DMS79 (cell line): ENCODE data around the gene ATP1A3.
"Not testable (repeated sequence)": the region's sequence is repeated elsewhere in the genome, so short reads cannot be mapped to it uniquely, and the experiment has no call there.

Experiments used
- DNase-seq: peaks from one replicate; lab custom pipeline; 2025; lab: John Stamatoyannopoulos, UW

Gene ATP1A3

GRCh38 chr19:42010245-42011126, 16.5 kb upstream of the ATP1A3 start:
- DNase-seq = no peak

GRCh38 chr19:42006569-42006968, 12.5 kb upstream of the ATP1A3 start:
- no peak for DNase-seq

GRCh38 chr19:42005504-42005903, 11.5 kb upstream of the ATP1A3 start:
- DNase-seq = no peak

DNA sequence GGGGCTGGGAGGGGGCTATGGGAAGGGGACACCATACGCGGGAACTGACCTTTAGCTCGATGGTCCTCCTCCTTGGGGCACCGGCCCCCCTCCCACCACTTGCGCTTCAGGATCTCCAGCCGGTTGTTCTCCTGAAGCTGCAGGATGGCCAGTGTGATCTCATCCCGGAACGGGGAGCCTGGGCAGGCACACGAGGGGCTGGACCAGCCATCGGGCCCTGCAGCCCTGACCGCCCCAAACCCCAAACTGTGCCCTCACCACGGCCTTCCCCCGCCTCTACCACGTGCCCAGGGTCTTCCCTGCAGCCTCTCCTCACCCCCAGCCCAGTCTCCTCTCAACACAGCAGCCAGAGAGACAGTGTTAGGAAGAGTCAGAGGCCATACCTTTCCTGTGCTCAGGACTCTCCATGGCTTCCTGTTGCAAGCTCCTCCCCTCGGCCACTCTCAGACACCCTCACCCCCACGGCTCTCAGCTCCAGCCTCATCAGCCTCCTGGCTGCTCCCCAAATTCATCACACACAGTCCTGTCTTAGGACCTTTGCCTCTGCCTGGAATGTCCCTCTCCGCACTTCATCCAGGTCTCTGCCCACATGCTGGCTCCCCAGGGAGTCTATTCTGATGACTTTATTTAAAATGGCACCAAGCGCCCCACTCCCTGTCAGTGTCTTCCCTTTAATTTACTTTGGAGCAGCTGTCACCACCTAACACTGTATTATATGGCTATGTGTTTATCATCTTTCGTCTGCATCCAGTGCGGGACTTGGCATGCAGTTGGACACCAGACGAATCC, 9.7 kb upstream of the ATP1A3 start:
- DNase-seq = no peak

- no peak for DNase-seq
Measured at GRCh38 chr19:41999878-42000208, 5.8 kb upstream of the ATP1A3 start.

DNA sequence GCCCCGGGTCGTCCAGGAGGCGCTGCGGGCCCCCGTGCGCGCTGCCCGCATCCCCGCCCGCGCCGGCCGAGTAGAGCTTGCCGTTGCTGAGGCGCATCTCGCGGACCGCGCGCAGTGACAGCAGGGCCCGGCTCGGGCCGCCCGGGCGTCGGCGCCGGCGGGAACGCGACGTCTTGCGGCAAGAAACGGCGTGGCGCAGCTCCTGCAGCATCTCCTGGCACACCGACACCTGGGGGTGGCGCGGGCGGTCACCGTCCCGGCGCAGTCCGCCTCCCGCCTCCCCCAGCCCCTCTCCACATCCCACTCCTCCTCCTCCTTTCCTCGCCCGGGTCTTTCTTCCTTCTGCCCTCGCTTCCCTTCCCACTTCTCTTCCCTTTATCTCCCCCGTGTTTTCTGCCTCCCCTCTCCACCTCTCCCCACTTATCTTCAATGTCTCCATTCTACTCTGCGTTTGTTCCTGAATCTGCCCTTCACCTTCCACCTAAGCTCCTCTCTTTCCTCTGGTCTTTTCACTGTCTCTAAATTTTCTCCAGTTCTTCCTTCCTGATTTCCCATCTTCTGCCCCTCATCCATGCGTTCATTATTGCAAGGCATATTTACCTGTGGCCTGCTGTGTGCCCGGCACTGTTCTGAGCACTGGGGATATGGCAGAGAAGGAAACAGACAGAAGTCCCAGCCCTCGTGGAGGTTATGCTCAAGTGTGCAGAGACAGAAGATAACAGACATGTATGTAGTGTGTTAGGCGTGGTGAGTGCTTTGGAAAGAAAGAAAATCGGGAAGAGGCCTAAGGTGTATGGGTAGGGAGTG, 5.2 kb upstream of the ATP1A3 start:
- no peak for DNase-seq

GRCh38 chr19:41998246-41999020, 4.4 kb upstream of the ATP1A3 start:
- no peak for DNase-seq

- DNase-seq = no peak
Measured at GRCh38 chr19:41997851-41998229, 3.8 kb upstream of the ATP1A3 start.

DNA sequence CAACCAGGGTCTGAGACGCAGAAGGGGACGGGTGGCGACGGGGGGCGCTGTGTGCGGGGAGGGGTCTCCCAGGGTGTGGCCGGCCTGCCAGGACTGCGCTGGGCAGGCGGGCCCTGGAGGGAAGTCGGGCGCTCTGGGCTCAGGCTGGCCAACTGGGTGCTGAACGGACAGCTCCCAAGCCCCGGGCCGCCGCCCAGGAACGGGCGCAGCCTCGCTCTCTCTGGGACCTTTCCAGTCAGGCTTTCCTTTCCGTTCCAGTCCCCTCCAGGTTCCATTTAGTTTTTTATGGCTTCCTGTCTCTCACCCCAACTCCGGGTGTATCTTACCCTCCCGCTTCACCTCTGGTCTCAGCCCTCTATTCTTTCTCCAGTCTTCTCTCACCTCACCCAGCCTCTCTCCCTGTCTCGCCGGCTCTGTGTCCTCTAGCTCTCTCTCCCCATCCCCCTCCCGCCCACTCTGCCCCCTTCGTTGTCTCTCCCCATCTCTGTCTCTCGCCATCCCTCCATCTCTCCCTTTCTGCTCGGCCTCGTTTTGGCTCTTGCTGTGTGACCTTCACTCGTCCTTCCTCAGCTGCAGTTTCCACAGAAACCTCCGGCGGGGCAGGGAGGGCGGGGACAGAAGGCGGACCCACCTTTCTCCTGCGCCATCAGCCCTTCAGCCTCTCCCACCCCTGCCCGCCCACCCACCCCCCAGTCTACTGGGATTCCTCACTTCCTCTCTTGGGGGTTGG, 3.3 kb upstream of the ATP1A3 start:
- DNase-seq = no peak

- DNase-seq = peak; percentile 3
Measured at GRCh38 chr19:41995959-41996797, 2.1 kb upstream of the ATP1A3 start.

GRCh38 chr19:41994994-41995958, 1.2 kb upstream of the ATP1A3 start:
- no peak for DNase-seq

GRCh38 chr19:41994521-41994971, 516 bp upstream of the ATP1A3 start:
- DNase-seq = no peak

DNA sequence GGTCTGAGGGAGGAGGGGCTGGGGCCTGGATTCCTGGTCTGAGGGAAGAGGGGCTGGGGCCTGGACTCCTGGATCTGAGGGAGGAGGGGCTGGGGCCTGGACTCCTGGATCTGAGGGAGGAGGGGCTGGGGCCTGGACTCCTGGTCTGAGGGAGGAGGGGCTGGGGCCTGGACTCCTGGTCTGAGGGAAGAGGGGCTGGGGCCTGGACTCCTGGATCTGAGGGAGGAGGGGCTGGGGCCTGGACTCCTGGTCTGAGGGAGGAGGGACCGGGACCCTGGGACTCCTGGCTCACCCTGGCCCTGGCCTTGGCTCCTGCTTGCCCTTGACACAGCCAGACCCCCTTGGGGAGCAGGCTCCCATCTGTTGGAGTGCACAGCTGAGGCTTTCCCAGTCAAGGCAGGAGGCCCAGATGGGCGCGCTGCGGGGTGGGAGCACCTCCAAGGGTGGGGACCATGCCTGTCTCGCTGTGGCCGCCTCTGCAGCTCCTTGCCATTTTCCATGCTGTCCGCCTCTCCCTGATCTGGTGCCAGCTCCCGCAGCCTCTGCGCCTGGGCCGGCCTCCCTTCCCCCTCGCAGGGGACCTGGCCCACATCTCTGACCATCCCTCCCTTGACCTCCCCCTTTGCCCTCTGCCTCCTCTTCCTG, 2.0 kb downstream of the ATP1A3 start:
- not testable (repeated sequence) for DNase-seq

DNA sequence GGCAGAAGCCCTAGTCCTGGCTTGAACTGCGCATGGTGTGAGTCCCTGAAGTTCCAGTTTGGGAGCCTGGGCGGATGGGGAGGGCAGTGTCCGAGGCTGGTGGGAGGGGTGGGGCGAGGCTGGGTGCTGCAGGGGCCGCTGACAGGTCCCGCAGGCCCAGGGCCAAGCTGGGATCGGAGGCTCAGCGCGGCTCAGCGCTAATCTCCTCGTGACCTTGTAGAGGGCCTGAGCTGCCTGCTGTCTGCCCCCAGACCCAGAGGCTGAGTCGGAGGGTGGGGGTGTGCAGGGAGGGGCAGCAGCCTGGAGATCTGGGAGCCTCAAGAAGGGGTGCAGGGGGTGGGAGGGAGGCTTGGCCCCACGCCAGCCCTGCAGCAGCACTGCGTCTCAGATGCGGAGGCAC, 3.0 kb downstream of the ATP1A3 start:
- no peak for DNase-seq

DNA sequence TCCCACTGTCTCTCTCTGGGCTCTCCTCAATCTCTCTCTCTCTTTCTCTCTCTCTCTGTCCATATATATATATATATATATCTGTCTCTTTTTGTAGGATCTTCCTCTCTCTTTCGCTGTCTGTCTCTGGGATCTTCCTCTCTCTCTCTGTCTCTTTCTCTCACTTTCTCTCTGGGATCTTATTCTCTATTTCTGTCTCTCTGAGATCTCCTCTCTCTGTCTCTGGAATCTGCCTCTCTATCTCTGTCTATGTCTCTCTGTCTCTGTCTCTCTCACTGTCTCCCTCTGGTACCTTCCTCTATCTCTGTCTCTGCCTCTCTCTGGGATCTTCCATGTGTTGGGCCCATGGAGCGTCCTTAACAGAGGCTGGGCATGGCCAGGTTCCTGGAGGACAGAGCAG, 3.4 kb downstream of the ATP1A3 start:
- DNase-seq = no peak

DNA sequence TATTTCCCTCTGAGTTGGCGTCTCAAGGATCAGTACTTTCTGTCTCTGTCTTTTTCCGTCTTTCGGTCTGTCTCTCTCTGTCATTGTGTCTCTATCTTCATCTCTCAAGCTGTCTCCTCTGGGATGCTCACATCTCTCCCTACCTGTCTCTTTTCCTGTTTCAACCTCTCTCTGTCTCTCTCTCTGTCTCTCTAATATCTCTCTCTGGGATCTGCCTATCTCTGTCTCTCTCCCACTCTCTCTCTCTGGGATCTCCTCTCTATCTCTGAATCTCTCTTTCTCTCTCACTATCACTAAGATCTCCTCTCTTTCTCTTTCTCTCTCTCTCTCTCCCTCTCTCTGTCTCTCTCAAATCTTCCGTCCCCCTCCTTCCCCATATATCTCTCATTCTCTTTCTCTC, 4.0 kb downstream of the ATP1A3 start:
- DNase-seq = no peak

GRCh38 chr19:41988947-41989346, 5.1 kb downstream of the ATP1A3 start:
- DNase-seq = no peak

DNA sequence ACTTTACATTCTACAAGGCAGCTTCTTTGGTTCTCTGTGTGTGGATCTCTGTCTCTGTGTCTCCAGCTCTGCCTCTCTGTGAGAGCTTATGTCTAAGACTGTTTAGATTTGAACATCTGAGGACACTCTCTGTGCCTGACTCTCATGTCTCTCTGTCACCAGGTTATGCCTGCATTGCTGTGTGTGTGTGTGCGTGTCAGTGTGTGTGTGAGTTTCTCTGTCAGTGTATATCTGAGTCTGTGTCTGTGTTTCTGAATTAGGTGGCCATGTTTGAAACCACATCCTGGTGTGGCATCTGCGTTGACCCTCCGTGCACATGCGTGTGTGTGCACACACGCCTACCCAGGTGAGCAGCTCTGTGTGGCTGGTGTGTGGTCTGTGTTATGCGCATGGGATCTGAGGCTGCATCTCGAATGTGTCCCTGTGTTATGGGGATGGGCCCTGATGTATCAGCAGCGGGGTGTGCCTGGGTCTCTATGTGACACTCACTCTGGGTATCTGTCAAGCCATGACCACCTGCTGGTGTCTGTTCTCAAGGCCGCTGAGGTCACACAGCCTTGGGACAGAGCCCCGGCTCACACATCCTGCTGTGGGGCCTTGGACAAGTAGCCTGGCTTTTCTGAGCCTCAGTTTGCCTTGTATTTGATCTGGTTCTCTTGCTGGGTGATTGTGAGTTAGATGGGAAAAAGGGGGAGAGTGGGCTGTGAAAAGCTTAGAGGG, 6.7 kb downstream of the ATP1A3 start:
- no peak for DNase-seq
